PC-3 (cell line): Measurements from ENCODE around the gene TSC22D4. TPM values are rescaled to one million over a fixed set of nuclear protein-coding genes. Genes with fewer than 3 reads are reported as not detected.
A peak's percentile ranks its signal among the peaks of the same experiment; 100 is the strongest.
"Not testable (repeated sequence)": the region's sequence is repeated elsewhere in the genome, so short reads cannot be mapped to it uniquely, and the experiment has no call there.

Experiments
- ATAC-seq: fragments of 200-7000 bp; cut with Tn5 transposase; 2 replicates; pipeline ENCODE4 v1.9.1; 2020; ENCODE audit warnings: mild to moderate bottlenecking, moderate library complexity
- BruUV-seq: library from RNA; stranded (reverse); fragments of 400-500 nt; replicated peaks from 2 replicates; lab custom pipeline; 2021; lab: Mats Ljungman, UMichigan
- CTCF ChIA-PET: fragments of 300-600 bp; sonication (Branson Sonifier 250); formaldehyde crosslinking; loops from one replicate; lab custom pipeline; 2022; ENCODE audit warnings: antibody characterized with exemption; lab: Charles Lee
- POLR2A ChIA-PET: fragments of 300-600 bp; sonication (Branson Sonifier 250); formaldehyde crosslinking; loops from one replicate; lab custom pipeline; 2022; ENCODE audit warnings: antibody characterized with exemption; ENCODE audit not compliant: unreplicated experiment; lab: Charles Lee
- DNase-seq: peaks from one replicate; pipeline ENCODE4 v3.0.0-alpha.2; 2015
- H2AFZ ChIP-seq: fragments of 300-600 bp; sonication (generic); 2 replicates; pipeline ENCODE4 v1.6.0; 2016; ENCODE audit warnings: antibody characterized with exemption, low read length
- H3F3A ChIP-seq: fragments of 300-600 bp; sonication (generic); one replicate; pipeline ENCODE4 v1.6.0; 2017; ENCODE audit warnings: antibody characterized with exemption, low read length, control low read depth, mild to moderate bottlenecking; ENCODE audit not compliant: unreplicated experiment
- H3K27ac ChIP-seq: fragments of 300-600 bp; sonication (generic); 2 replicates; pipeline ENCODE4 v1.5.1; 2016; ENCODE audit warnings: mild to moderate bottlenecking, low read length
- H3K27me3 ChIP-seq: fragments of 300-600 bp; sonication (generic); 2 replicates; pipeline ENCODE4 v1.6.1; 2016; ENCODE audit warnings: low read length, mixed read lengths
- H3K36me3 ChIP-seq: fragments of 300-600 bp; sonication (generic); 2 replicates; pipeline ENCODE4 v1.6.1; 2016; ENCODE audit warnings: low read depth, mixed run types, low read length, mixed read lengths
- H3K4me1 ChIP-seq: fragments of 300-600 bp; sonication (generic); 2 replicates; pipeline ENCODE4 v1.5.1; 2016; ENCODE audit warnings: low read length; ENCODE audit not compliant: insufficient read depth
- H3K4me2 ChIP-seq: fragments of 300-600 bp; sonication (generic); 2 replicates; pipeline ENCODE4 v1.6.0; 2016; ENCODE audit warnings: low read length
- H3K4me3 ChIP-seq: fragments of 300-600 bp; sonication (generic); 2 replicates; pipeline ENCODE4 v1.5.1; 2016; ENCODE audit warnings: mild to moderate bottlenecking, low read length, mixed read lengths
- H3K79me2 ChIP-seq: fragments of 300-600 bp; sonication (generic); 2 replicates; pipeline ENCODE4 v1.6.1; 2017; ENCODE audit warnings: low read length, mixed read lengths
- H3K9ac ChIP-seq: fragments of 300-600 bp; sonication (generic); 2 replicates; pipeline ENCODE4 v1.6.0; 2016; ENCODE audit warnings: mild to moderate bottlenecking, low read length
- H3K9me2 ChIP-seq: fragments of 300-600 bp; sonication (generic); replicated peaks from 2 replicates; pipeline ENCODE4 v1.6.1; 2016; ENCODE audit warnings: mixed run types, low read length, mixed read lengths
- H3K9me3 ChIP-seq: fragments of 300-600 bp; sonication (generic); 2 replicates; pipeline ENCODE4 v1.6.1; 2016; ENCODE audit warnings: low read length, mixed read lengths
- H4K20me1 ChIP-seq: fragments of 300-600 bp; sonication (generic); 2 replicates; pipeline ENCODE4 v1.6.1; 2016; ENCODE audit warnings: low read length, mixed read lengths
- CTCF ChIP-seq: fragments of 300-600 bp; sonication (generic); conservative IDR thresholded peaks from 2 replicates; pipeline ENCODE4 v1.5.1; 2017; ENCODE audit warnings: antibody characterized with exemption, low read depth, mild to moderate bottlenecking, low read length
- EZH2 ChIP-seq: fragments of 300-600 bp; sonication (generic); IDR thresholded peaks from one replicate; pipeline ENCODE4 v1.6.1; 2017; ENCODE audit warnings: antibody characterized with exemption, mild to moderate bottlenecking, low read length; ENCODE audit not compliant: unreplicated experiment
- EZH2phosphoT487 ChIP-seq: fragments of 300-600 bp; sonication (generic); IDR thresholded peaks from 2 replicates; pipeline ENCODE4 v1.6.1; 2018; ENCODE audit warnings: mild to moderate bottlenecking, antibody characterized with exemption, low read length, borderline replicate concordance
- intact Hi-C: fragments of 100-400 bp; cut with micrococcal nuclease; formaldehyde crosslinking; loops from 2 replicates; pipeline ENCODE4 v1.9.0; 2023
- total RNA-seq: library from RNA; depleted of rRNA; stranded (reverse); fragments of >200 nt; gene quantifications from 2 replicates; pipeline ENCODE4 v1.2.3, GENCODE V29; 2014

Gene TSC22D4
- total RNA-seq, 1 experiment from 2014 or later = 57.1 TPM

- ATAC-seq, H3K27ac ChIP-seq, H3K4me1 ChIP-seq, H3K36me3 ChIP-seq, intact Hi-C loops, H3K27me3 ChIP-seq, DNase-seq, POLR2A ChIA-PET, H3K4me2 ChIP-seq, H3K9ac ChIP-seq, H3K9me3 ChIP-seq, H2AFZ ChIP-seq, H3K9me2 ChIP-seq, H3K79me2 ChIP-seq, H3F3A ChIP-seq, H4K20me1 ChIP-seq, BruUV-seq, H3K4me3 ChIP-seq: not testable (repeated sequence)
- CTCF ChIA-PET = interaction anchor here (0.6 kb wide), 1 partner anchor 232 kb away, joined by 8 read pairs; the partner anchor contains the start of gene ZAN
These were observed 21.7 kb upstream of the TSC22D4 start for GRCh38 chr7:100500743-100501142.

- no peak for ATAC-seq
- H3K27ac ChIP-seq = no peak overlapping the region
- H3F3A ChIP-seq = no peaks in the 10 kb centered on the region
- no peaks in the 10 kb centered on the region for H3K4me1 ChIP-seq
- H3K9ac ChIP-seq = no peak overlapping the region
- H3K79me2 ChIP-seq = no peaks in the 10 kb centered on the region
- CTCF ChIA-PET = interaction anchor here (0.7 to 1.1 kb wide), 2 partner anchors 31 to 1968 kb away, joined by 3 to 6 read pairs; no protein-coding TSS in a partner anchor
- POLR2A ChIA-PET = no interaction called here
- H3K4me2 ChIP-seq = no peak overlapping the region
- intact Hi-C loops = no loop called here
- H3K9me2 ChIP-seq = no peaks in the 10 kb centered on the region
- H3K9me3 ChIP-seq = no peaks in the 10 kb centered on the region
- no peak overlapping the region for H3K4me3 ChIP-seq
- no peak for DNase-seq
- no peaks in the 10 kb centered on the region for H3K27me3 ChIP-seq
- H2AFZ ChIP-seq = no peak overlapping the region
- BruUV-seq = no TSS peak
- H3K36me3 ChIP-seq = no peaks in the 10 kb centered on the region
- H4K20me1 ChIP-seq = no peaks in the 10 kb centered on the region
- TF ChIP-seq EZH2 (no peak), EZH2phosphoT487 (no peak), CTCF (no peak)
These were observed 17.5 kb upstream of the TSC22D4 start for GRCh38 chr7:100496509-100496908.

- H3K4me2 ChIP-seq = peak overlapping the region; percentile 56
- intact Hi-C loops = no loop called here
- ChIA-PET POLR2A (no interaction called here), CTCF (no interaction called here)
- no peaks in the 10 kb centered on the region for H3K9me2 ChIP-seq
- H3K79me2 ChIP-seq = no peaks in the 10 kb centered on the region
- TF ChIP-seq EZH2phosphoT487 (no peak), CTCF (no peak), EZH2 (no peak)
- H3F3A ChIP-seq = no peaks in the 10 kb centered on the region
- H3K27ac ChIP-seq = no peak overlapping the region
- H3K4me3 ChIP-seq = peak overlapping the region; percentile 21; the same call in 1 of the 2 replicates
- H3K9ac ChIP-seq = no peak overlapping the region
- no peaks in the 10 kb centered on the region for H3K36me3 ChIP-seq
- DNase-seq (no peak), ATAC-seq (peak; percentile 64)
- no peaks in the 10 kb centered on the region for H4K20me1 ChIP-seq
- no peaks in the 10 kb centered on the region for H3K9me3 ChIP-seq
- H3K4me1 ChIP-seq = no peaks in the 10 kb centered on the region
- H3K27me3 ChIP-seq = no peaks in the 10 kb centered on the region
- H2AFZ ChIP-seq = peak overlapping the region; percentile 64
- no TSS peak for BruUV-seq
These were observed 14.7 kb upstream of the TSC22D4 start for GRCh38 chr7:100493476-100494264.
